Mesodermal cell (in vitro differentiated cells): ENCODE data around the gene OSTM1.
"Not testable (repeated sequence)": the region's sequence is repeated elsewhere in the genome, so short reads cannot be mapped to it uniquely, and the experiment has no call there.

Experiments used
- H3K27ac ChIP-seq: 2 replicates; pipeline ENCODE4 v1.7.0; 2013; ENCODE audit warnings: mild to moderate bottlenecking, low read depth, low read length, moderate library complexity; ENCODE audit not compliant: severe bottlenecking
- H3K36me3 ChIP-seq: 2 replicates; pipeline ENCODE4 v1.7.1; 2013; ENCODE audit warnings: mild to moderate bottlenecking, low read length, moderate library complexity; ENCODE audit not compliant: control insufficient read depth, insufficient read depth
- H3K4me1 ChIP-seq: one replicate; pipeline ENCODE4 v1.7.1; 2013; ENCODE audit warnings: mild to moderate bottlenecking, low read length; ENCODE audit not compliant: insufficient read depth, control insufficient read depth, poor library complexity, severe bottlenecking
- H3K4me3 ChIP-seq: 2 replicates; pipeline ENCODE4 v1.7.0; 2013; ENCODE audit warnings: low read length, control low read depth, mild to moderate bottlenecking; ENCODE audit not compliant: insufficient read depth, poor library complexity, severe bottlenecking; ENCODE audit errors: extremely low read depth
- H3K9me3 ChIP-seq: 2 replicates; pipeline ENCODE4 v1.7.1; 2013; ENCODE audit warnings: mild to moderate bottlenecking, low read length, moderate library complexity; ENCODE audit not compliant: control insufficient read depth
- WGBS, 2 experiments: methylation state at CpG; one replicate each; pipeline ENCODE4 v1.1.5; 2013; ENCODE audit warnings: missing lambda C conversion rate in 2 of 2; ENCODE audit not compliant: insufficient coverage in 2 of 2; 5-methylcytosine and 5-hydroxymethylcytosine counted together

The OSTM1 gene

DNA sequence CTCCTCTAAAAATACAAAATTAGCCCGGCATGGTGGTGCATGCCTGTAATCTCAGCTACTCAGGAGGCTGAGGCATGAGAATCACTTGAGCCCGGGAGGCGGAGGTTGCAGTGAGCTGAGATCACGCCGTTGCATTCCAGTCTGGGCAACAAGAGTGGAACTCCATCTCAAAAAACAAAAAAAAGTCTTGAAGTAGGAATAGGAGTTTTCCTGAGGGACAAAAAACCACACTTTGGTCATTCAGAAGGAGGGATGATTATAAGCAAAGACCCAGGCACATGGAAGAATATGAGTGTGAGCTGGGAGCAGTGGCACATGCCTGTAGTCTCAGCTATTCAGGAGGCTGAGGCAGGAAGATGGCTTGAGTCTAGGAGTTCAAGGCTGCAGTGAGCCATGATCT lies 74.3 kb downstream of the OSTM1 start:
- H3K27ac ChIP-seq, H3K9me3 ChIP-seq, H3K36me3 ChIP-seq, H3K4me3 ChIP-seq, H3K4me1 ChIP-seq: not testable (repeated sequence)
- 100% methylated on average over 3 of the region's 5 CpGs for WGBS, 2 experiments

DNA sequence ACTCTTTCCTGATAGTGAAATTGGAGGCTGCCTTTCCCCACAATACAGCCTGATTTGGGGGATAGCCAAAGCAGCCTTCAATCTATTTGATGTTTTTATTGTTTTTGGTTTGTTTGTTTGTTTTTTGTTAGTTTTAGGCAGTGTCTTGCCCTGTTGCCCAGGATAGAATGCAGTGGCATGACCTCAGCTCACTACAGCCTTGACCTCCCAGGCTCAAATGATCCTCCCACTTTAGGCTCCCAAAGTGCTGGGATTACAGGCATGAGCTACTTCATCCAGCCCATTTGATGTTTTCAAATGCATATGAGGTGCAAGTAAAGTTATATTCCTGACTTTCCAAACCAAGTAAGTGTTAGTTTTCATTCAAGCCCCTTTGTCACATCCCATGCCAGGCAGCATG lies 75.2 kb downstream of the OSTM1 start:
- Histone ChIP-seq H3K36me3 (no peaks in the 10 kb centered on the region), H3K9me3 (no peaks in the 10 kb centered on the region), H3K27ac (no peak overlapping the region), H3K4me1 (peaks cover 6% of the 10 kb centered on the region), H3K4me3 (no peak overlapping the region)

GRCh38 chr6:107991772-107992550 lies 82.6 kb downstream of the OSTM1 start:
- H3K9me3 ChIP-seq, result no peaks in the 10 kb centered on the region
- no peak overlapping the region for H3K4me3 ChIP-seq
- H3K4me1 ChIP-seq, result peaks cover 12% of the 10 kb centered on the region
- no peak overlapping the region for H3K27ac ChIP-seq
- WGBS, 2 experiments, result 100% methylated on average over 2 of the region's 9 CpGs; no CpG with 5 or more reads in 1 of the 2 experiments
- H3K36me3 ChIP-seq, result no peaks in the 10 kb centered on the region
